Right lung (tissue), 5 donors: ENCODE results near the gene HECW1. TPM values are rescaled to one million over a fixed set of nuclear protein-coding genes. Genes with fewer than 3 reads are reported as not detected.
"Not testable (repeated sequence)": the region's sequence is repeated elsewhere in the genome, so short reads cannot be mapped to it uniquely, and the experiment has no call there.

ENCODE experiments used
- DNase-seq, 2 donors: peaks; one replicate each; pipeline ENCODE4 v3.0.0-alpha.2; 2013
- polyA plus RNA-seq, 5 donors: library from polyadenylated mRNA; unstranded; fragments of 120-200 nt; gene quantifications; one replicate each; pipeline versions ENCODE4 v1.2.1 to v1.2.3, GENCODE V29; 2013; ENCODE audit warnings: inconsistent platforms in 1 of 5, low replicate concordance in 1 of 5; ENCODE audit not compliant: insufficient read length in 5 of 5, insufficient read depth in 1 of 5

HECW1 gene
- polyA plus RNA-seq, 5 donors: 1.9 to 3.6 (median 3.4) TPM

GRCh38 chr7:43573832-43574231 lies 461.4 kb downstream of the HECW1 start:
- DNase-seq: not testable (repeated sequence)

- DNase-seq: no peak
Measured at GRCh38 chr7:43575506-43575905, 463.1 kb downstream of the HECW1 start.

GRCh38 chr7:43576241-43576640 lies 463.8 kb downstream of the HECW1 start:
- no peak for DNase-seq

GRCh38 chr7:43577485-43577951 lies 465.1 kb downstream of the HECW1 start:
- no peak for DNase-seq

GRCh38 chr7:43582503-43583423 lies 470.3 kb downstream of the HECW1 start, which contains the start of gene STK17A:
Gene STK17A, plus strand, starts transcription at chr7:43583108. Its CDS starts 136 bp downstream, at chr7:43583244.
- peak; percentile 87 to 88 for DNase-seq

- DNase-seq: peak; percentile 61 to 70
Measured at GRCh38 chr7:43583424-43584194, 471.2 kb downstream of the HECW1 start.

- peak in 1 of 2 donors; percentile 49 for DNase-seq
Measured at GRCh38 chr7:43584195-43584586, 471.7 kb downstream of the HECW1 start.

GRCh38 chr7:43584733-43585132 lies 472.3 kb downstream of the HECW1 start:
- not testable (repeated sequence) for DNase-seq

- DNase-seq: peak in 1 of 2 donors; percentile 18
Measured at GRCh38 chr7:43585562-43585961, 473.1 kb downstream of the HECW1 start.

GRCh38 chr7:43586251-43586900 lies 473.9 kb downstream of the HECW1 start:
- DNase-seq: no peak

GRCh38 chr7:43588477-43589132 lies 476.2 kb downstream of the HECW1 start:
- no peak for DNase-seq

GRCh38 chr7:43589133-43589478 lies 476.7 kb downstream of the HECW1 start:
- DNase-seq: no peak

GRCh38 chr7:43589728-43590127 lies 477.3 kb downstream of the HECW1 start:
- no peak for DNase-seq

- DNase-seq: no peak
Measured at GRCh38 chr7:43590862-43591557, 478.6 kb downstream of the HECW1 start.

GRCh38 chr7:43591558-43592180 lies 479.2 kb downstream of the HECW1 start:
- DNase-seq: no peak

- no peak for DNase-seq
Measured at GRCh38 chr7:43592326-43592725, 479.9 kb downstream of the HECW1 start.

- DNase-seq: no peak
Measured at GRCh38 chr7:43593010-43593409, 480.6 kb downstream of the HECW1 start.

- DNase-seq: no peak
Measured at GRCh38 chr7:43594020-43594419, 481.6 kb downstream of the HECW1 start.

GRCh38 chr7:43596426-43596825 lies 484.0 kb downstream of the HECW1 start:
- DNase-seq: not testable (repeated sequence)

GRCh38 chr7:43600056-43600455 lies 487.6 kb downstream of the HECW1 start:
- no peak for DNase-seq
